GM12892 (cell line): ENCODE data around the gene EPN1.

Experiments
- POLR2A ChIP-seq: IDR thresholded peaks from 2 replicates; pipeline ENCODE4 v1.6.1; 2011; ENCODE audit warnings: low read depth, low read length, control low read depth
- TAF1 ChIP-seq: IDR thresholded peaks from 2 replicates; pipeline ENCODE4 v1.6.1; 2011; ENCODE audit warnings: low read depth, mild to moderate bottlenecking, control low read depth, low read length, borderline replicate concordance

GRCh38 chr19:55686311-55687050 is 11.5 kb downstream of the EPN1 start:
- TF ChIP-seq TAF1 (no peak), POLR2A (no peak)
